ENCODE measurements around the gene FOXN3.
A peak's percentile ranks its signal among the peaks of the same experiment; 100 is the strongest.
"Not testable (repeated sequence)": the region's sequence is repeated elsewhere in the genome, so short reads cannot be mapped to it uniquely, and the experiment has no call there.

Gene FOXN3

DNA sequence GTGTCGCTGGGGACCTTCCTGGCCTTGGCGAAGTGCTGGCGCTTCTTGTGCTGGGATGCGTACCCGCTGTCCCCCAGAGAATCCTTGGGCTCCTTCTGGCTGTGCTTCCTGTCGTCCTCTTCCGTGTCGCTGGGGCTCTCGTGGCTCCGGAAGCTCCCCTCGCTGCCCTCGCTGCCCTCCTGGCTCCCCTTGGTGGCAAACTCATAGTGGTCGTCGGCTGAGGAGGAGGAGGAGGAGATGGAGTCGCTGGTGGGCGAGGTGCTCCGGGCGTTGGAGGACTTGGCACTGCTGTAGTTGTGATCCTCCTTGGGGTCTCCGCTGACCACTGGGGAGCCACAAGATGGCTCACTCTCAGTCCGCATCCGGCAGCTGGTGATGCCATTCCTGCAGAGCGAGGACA is 254.4 kb downstream of the FOXN3 start:
- no peak overlapping the region for H3K27ac ChIP-seq (replicated peaks)
- no peak for TF ChIP-seq GABPA (IDR thresholded peaks at IDR 0.05; ENCODE audit: low read depth)
- TF ChIP-seq, protein P1, sequence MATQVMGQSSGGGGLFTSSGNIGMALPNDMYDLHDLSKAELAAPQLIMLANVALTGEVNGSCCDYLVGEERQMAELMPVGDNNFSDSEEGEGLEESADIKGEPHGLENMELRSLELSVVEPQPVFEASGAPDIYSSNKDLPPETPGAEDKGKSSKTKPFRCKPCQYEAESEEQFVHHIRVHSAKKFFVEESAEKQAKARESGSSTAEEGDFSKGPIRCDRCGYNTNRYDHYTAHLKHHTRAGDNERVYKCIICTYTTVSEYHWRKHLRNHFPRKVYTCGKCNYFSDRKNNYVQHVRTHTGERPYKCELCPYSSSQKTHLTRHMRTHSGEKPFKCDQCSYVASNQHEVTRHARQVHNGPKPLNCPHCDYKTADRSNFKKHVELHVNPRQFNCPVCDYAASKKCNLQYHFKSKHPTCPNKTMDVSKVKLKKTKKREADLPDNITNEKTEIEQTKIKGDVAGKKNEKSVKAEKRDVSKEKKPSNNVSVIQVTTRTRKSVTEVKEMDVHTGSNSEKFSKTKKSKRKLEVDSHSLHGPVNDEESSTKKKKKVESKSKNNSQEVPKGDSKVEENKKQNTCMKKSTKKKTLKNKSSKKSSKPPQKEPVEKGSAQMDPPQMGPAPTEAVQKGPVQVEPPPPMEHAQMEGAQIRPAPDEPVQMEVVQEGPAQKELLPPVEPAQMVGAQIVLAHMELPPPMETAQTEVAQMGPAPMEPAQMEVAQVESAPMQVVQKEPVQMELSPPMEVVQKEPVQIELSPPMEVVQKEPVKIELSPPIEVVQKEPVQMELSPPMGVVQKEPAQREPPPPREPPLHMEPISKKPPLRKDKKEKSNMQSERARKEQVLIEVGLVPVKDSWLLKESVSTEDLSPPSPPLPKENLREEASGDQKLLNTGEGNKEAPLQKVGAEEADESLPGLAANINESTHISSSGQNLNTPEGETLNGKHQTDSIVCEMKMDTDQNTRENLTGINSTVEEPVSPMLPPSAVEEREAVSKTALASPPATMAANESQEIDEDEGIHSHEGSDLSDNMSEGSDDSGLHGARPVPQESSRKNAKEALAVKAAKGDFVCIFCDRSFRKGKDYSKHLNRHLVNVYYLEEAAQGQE (IDR thresholded peaks at IDR 0.05; ENCODE audit: insufficient replicate concordance, low read depth): no peak
- TF ChIP-seq POLR2AphosphoS5 (IDR thresholded peaks at IDR 0.05; ENCODE audit: low read depth): no peak
- TF ChIP-seq, protein P2, sequence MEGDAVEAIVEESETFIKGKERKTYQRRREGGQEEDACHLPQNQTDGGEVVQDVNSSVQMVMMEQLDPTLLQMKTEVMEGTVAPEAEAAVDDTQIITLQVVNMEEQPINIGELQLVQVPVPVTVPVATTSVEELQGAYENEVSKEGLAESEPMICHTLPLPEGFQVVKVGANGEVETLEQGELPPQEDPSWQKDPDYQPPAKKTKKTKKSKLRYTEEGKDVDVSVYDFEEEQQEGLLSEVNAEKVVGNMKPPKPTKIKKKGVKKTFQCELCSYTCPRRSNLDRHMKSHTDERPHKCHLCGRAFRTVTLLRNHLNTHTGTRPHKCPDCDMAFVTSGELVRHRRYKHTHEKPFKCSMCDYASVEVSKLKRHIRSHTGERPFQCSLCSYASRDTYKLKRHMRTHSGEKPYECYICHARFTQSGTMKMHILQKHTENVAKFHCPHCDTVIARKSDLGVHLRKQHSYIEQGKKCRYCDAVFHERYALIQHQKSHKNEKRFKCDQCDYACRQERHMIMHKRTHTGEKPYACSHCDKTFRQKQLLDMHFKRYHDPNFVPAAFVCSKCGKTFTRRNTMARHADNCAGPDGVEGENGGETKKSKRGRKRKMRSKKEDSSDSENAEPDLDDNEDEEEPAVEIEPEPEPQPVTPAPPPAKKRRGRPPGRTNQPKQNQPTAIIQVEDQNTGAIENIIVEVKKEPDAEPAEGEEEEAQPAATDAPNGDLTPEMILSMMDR (IDR thresholded peaks at IDR 0.05; ENCODE audit: insufficient read depth, low read length): no peak
- TF ChIP-seq SPI1 (IDR thresholded peaks at IDR 0.05; ENCODE audit: borderline replicate concordance, low read depth): no peak

DNA sequence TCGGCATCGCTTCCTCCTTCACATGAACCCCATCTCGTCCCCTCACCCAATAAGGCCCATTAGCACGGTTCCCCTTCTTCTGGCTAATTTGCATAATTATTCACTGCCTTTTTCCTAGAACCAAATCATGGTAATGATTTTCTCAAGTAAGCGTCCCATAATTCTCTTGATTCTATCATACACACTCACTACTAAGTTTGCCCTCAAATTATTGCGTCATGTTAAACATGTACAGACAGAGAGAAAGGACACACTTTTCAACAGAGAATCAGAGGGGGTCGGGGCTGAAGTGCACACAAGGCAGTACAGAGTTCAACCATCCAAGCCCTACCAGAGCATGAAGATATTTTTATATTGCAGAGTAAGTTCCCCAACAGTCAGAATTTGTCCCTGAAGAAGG is 256.6 kb downstream of the FOXN3 start:
- DNase-seq (ENCODE audit: low read depth in 1 of 2, low spot score in 1 of 2): peak in 1 of 2 experiments; percentile 21
- Histone ChIP-seq H3K27me3 (ENCODE audit: insufficient read depth, poor library complexity, severe bottlenecking) (no peaks in the 10 kb centered on the region), H3K4me3 (replicated peaks; ENCODE audit: insufficient read depth, low read length) (no peak overlapping the region), H3K27ac (replicated peaks) (no peak overlapping the region)
- TF ChIP-seq, protein P2 (IDR thresholded peaks at IDR 0.05; ENCODE audit: insufficient read depth, low read length): no peak
- TF ChIP-seq SPI1 (IDR thresholded peaks at IDR 0.05; ENCODE audit: borderline replicate concordance, low read depth) (no peak), POLR2AphosphoS5 (IDR thresholded peaks at IDR 0.05; ENCODE audit: low read depth) (no peak), GABPA (IDR thresholded peaks at IDR 0.05; ENCODE audit: low read depth) (no peak)
- TF ChIP-seq, protein P1 (IDR thresholded peaks at IDR 0.05; ENCODE audit: insufficient replicate concordance, low read depth): no peak

More for the DNA sequence above, 254.4 kb downstream of the FOXN3 start:
- no peaks in the 10 kb centered on the region for H3K27me3 ChIP-seq (ENCODE audit: insufficient read depth, poor library complexity, severe bottlenecking)
- no peak for DNase-seq (ENCODE audit: low read depth in 1 of 2, low spot score in 1 of 2)
- H3K4me3 ChIP-seq (replicated peaks; ENCODE audit: insufficient read depth, low read length): no peak overlapping the region

DNA sequence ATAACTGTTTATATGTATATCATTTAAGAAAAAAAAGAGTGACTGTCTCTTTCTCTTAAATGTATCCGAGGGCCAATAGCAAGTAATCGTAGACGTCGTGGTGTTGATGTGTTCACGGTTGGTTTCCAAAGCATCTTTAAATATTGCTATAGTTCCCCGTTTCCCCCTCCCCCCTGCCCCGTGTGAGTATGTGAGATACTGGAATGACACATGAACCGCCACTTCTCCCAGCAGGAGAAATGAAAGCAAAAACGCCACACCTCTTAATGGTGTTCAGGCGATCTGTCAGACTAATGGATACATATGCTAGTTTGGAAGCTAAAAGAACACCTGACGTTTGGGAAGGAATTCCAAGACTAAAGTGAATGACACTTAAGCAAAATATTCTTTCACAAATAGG is 258.3 kb downstream of the FOXN3 start:
- TF ChIP-seq SPI1 (IDR thresholded peaks at IDR 0.05; ENCODE audit: borderline replicate concordance, low read depth) (no peak), GABPA (IDR thresholded peaks at IDR 0.05; ENCODE audit: low read depth) (no peak), POLR2AphosphoS5 (IDR thresholded peaks at IDR 0.05; ENCODE audit: low read depth) (no peak)
- TF ChIP-seq, protein P2 (IDR thresholded peaks at IDR 0.05; ENCODE audit: insufficient read depth, low read length): no peak
- TF ChIP-seq, protein P1 (IDR thresholded peaks at IDR 0.05; ENCODE audit: insufficient replicate concordance, low read depth): no peak
- DNase-seq (ENCODE audit: low read depth in 1 of 2, low spot score in 1 of 2): no peak
- H3K27ac ChIP-seq (replicated peaks): no peak overlapping the region
- no peak overlapping the region for H3K4me3 ChIP-seq (replicated peaks; ENCODE audit: insufficient read depth, low read length)
- H3K27me3 ChIP-seq (ENCODE audit: insufficient read depth, poor library complexity, severe bottlenecking): no peaks in the 10 kb centered on the region

DNA sequence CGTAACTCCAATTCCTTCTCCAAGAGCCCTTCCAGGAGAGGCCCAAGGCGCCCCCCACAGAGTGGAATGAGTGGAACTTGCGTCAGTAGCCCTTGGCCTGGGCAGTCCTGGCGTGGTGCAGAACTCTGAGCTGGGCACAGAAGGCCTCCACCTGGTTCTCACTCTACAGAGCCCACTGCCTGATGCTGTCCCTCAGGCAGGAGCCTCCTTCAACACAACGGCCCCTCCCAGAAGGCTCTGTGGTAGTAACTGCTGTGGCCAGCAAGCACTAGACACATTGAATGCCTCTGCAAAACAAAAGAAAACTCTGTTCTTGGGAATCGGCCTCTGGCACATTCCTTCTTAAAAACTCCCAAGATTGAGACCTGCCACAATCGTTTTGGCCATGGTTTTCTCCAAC is 258.9 kb downstream of the FOXN3 start:
- not testable (repeated sequence) for H3K4me3 ChIP-seq (replicated peaks; ENCODE audit: insufficient read depth, low read length); DNase-seq (ENCODE audit: low read depth in 1 of 2, low spot score in 1 of 2); H3K27ac ChIP-seq (replicated peaks); H3K27me3 ChIP-seq (ENCODE audit: insufficient read depth, poor library complexity, severe bottlenecking)

All from HL-60 (cell line).